GM21717 (cell line): ENCODE data around the gene KIDINS220.
A peak's percentile ranks its signal among the peaks of the same experiment; 100 is the strongest.

Experiments
- ATAC-seq: cut with Tn5 transposase; IDR thresholded peaks from one replicate; pipeline ENCODE4 v1.9.1; 2021; ENCODE audit warnings: mild to moderate bottlenecking, moderate library complexity; ENCODE audit not compliant: unreplicated experiment

The KIDINS220 gene

DNA sequence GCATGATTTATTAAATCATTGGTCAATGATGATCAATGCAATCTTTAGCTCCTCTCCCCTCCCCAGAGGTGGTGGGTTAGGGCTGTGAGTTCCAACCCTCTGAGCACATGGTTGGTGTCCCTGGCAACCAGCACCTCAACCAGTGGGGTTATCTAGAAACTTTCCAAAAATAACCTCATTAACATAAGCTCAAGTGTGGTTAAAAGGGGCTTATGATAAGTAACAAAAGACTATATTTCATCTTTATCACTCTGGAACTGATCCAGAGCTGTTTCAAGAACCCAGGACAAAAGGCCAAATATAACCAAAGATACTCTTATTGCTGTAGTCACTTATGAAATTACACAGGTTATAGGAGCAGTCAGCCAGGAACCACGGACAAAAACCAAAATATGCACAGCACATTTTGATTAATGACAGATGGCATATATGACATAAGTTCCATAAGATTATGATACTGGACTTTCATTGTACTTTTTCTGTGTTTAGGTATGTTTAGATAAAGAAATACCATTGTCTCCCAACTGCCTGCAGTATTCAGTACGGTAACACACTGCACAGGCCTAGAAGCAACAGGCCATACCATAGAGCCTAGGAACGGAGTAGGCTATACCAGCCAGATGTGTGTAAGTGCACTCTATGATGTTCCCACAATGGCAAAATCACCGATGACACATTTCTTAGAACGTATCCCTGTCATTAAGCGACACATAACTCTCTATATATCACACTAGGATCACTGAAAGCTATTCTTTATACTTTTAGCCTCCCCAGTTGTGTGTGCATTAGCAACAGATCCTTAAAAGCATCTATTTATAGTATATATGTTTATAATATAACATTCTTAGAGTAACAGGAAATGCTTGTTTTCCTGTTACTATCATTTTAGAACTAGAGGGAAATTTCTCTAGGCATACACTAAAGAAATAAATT lies 31.9 kb downstream of the KIDINS220 start:
- ATAC-seq = no peak

DNA sequence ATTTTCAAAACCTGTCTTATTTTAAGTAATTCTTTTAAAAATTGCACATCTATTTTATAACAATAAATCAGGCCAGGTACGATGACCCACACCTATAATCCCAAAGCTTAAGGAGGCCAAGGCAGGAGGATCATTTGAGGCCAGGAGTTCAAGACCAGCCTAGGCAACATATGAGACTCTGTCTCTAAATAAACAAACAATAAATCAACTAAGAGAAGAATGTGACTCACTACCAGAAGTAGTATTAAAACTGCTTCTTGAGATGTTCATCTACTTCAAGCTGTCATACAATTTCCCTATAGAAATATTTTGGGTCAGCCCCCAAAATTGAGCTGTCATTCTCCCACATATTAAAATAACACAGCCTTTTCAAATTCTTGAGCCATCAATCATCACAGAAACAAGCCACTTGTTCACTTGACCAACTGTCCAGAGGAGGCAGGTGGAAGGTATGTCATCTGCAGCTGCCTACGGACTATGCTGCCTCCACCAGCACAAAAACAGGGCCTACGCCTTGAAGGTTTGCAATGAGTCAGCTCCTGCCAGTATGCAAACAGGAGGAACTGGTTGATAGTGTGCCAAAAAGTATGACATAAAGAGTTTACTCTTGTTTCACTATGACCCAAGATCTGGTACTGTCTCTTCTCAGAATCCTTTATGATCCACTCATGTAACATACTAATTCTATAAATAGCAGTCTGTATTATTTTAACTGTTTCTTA lies 33.6 kb downstream of the KIDINS220 start:
- peak; percentile 98 for ATAC-seq

DNA sequence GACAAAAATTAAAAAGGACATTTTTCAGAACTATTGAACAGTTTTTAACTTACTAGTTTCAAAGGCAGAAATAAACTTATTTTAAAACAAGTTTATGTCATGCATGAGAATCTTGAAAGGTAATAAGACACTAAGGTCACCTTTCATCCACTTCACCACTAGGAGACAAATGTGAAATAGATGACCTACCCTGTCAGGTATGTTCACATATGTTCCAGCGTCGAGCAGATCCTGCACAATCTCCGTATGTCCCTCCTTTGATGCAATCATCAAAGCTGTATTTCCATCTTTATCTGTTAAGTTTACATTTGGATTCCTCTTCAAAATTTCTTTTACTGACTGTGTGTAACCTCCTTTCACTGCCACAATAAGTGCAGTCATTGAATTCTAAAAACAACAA lies 34.7 kb downstream of the KIDINS220 start:
- ATAC-seq = no peak

DNA sequence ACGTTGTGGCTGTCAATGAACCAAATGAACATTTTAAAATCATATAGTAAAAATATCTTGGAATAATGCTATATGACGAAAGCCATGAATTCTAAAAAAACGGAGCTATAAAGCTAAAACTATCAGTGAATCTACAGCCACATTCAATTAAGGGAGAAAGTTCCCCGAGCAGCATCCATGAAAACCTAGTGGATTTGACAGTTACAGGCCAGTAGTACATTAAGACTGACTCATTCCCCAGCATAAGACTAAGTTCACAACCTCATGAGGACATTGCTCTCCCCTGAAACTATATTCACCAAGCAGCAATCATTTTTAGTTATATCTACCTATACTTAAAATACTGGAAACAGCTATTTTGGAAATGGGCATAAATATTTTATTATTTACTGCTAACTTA lies 36.6 kb downstream of the KIDINS220 start:
- no peak for ATAC-seq

DNA sequence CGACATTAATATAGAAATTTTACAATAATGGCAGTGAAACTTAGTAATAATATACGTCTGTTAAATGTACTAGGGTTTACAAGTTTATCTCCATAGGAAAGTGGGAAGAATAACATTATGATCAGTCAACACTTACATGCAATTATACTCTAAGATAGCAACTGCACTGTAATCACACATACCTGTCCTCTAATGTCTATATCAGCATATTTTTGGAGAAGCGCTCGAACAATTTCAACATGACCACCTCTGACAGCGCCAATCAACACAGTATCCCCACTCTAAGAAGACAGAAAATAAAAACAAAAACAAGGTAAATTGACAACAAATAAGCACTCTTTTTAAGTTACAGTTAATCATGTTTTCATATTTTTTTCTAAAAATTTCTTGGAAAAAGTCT lies 37.2 kb downstream of the KIDINS220 start:
- no peak for ATAC-seq

DNA sequence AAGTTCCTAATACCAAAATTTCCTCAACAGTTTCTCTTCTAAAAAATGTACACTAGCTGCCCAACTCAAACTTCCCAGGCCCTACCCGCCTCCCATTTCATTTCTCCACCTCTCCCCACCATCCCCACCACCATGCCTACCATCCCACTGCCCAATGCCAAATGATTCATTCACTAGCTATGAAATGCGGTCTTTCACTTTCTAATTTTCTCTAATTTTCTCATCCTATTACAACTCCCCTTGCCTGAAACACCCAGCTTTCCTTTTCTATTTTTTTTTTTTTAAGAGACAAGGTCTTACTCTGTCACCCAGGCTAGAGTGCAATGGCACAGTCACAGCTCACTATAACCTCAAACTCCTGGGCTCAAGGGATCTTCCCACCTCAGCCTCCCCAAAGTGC lies 38.4 kb downstream of the KIDINS220 start:
- ATAC-seq = no peak

DNA sequence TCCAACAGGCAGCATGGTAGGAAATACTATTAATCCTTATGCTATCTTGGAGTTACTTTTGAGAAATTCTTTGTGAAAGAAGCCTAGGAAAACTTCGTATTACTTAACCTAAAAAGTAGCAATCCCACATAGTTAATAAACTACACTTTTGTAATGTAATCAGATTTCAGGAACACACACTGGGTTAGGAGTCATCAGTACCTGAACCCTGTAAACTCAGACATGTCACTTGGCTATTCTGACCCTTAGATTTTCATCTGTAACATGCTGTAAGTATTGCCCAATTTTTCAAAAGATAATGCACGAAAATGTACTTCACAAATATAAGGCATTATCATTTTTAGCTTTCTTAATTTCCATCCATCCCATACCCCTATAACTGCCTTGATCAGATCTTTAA lies 39.0 kb downstream of the KIDINS220 start:
- ATAC-seq = no peak

DNA sequence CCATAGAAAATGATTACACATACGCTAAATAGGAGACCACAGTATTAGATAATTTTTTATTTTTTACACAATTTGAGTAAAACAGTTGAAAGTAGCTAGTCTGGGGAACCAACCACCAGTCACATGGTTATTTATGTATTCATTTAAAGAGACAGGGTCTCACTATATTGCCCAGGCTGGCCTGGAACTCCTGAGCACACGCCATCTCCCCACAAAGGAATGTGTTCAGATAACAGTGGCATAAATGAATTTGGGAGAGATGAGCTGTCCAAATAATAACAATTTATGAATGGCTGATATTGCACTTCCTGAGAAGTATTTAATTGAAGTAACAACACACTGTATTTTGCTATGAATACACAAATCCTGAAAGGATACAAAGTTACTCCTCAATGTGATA lies 39.7 kb downstream of the KIDINS220 start:
- ATAC-seq = no peak

DNA sequence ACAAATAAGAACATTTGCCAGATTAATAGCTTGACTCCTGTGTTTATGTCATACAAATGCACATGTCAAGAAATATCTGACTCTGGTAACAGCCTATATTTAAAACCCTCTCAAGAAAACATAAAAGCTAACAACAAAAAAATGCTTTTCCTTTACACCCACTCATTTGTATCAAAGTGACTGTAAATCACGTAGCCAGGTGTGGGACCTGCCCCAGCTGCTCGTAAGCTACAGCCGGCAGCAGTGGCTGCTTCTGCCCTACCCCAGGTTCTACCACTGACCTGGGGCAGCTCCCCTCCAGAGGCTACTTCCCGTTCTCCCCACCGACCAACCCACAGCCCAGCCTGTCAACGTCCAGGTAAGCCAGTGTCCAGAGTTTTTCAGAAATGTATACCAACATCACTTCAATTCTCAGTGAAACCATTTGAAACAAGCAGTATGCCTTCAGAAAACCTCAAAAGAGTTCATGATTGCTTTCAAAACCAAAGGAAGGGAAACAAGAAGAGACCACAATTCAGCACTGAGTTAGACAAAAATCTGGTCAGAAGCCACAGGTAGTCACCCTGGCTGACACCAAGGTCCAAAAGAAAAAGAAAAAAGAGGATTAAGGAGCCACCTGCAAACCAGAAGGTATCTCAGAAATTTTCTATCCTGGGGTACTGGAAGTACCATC lies 40.4 kb downstream of the KIDINS220 start:
- ATAC-seq = peak; percentile 66

DNA sequence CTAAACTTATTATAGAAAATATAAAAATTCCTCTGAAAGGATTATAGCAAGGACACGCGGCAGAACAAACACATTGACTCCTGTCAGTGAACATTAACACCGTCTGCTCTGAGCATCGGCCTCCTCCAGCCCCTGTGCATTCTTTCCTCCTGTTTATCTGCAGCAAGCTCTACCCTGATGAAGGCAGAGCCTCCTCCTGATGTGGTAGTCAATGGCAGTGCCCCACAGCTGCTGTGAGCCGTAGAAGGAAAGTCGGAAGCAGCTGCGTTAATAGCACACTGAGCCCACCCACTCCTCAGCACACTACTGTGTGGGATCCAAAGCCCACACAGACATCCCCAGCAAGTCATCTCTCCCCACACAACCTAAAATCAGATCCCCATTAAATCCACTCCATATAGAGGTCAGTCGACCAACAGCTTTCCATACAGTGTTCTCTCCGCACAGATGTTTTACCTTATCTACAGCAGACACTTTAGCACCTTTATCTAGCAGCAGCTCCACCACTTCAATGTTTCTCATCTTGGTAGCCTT lies 41.0 kb downstream of the KIDINS220 start:
- ATAC-seq = peak; percentile 8

DNA sequence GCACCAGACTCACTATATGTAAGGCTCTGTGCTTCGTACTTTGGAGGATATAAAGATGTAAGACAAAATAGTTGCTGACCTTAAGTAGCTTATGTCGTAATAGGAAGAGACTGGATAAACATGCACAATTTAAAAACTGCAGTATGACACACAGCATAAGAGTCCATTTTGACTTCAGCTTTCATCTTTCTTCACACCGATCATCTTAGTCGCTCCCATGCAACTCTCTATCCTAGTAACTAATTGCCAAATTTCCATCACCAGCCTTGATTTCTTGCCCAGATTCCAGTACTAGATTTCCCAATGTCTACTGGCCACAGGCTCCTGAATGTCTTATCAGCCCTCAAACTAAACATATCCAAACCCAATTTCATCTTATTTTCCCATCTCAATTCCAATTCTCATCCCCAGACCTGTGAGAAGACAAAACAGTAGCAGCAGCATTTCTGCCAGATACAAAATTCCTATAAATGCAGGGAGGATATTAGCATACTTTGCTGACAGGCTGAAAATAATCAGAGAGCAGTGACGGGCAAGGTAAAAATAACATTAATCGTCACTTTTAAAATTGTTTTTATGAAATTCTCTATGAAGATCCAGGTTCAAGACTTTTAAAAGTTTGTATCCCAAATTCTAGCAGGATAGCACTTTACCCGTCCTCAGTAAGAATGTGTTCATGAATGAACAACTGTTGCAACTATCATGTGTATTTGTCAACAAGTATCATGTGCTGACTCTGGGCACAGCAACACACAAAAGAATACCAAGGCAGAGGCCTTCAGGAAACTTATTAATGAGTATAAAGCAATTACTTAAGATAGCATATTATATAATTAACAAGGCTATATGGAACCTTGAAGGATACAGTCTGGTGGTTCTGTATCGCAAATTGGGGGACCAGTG lies 42.2 kb downstream of the KIDINS220 start:
- ATAC-seq = no peak

DNA sequence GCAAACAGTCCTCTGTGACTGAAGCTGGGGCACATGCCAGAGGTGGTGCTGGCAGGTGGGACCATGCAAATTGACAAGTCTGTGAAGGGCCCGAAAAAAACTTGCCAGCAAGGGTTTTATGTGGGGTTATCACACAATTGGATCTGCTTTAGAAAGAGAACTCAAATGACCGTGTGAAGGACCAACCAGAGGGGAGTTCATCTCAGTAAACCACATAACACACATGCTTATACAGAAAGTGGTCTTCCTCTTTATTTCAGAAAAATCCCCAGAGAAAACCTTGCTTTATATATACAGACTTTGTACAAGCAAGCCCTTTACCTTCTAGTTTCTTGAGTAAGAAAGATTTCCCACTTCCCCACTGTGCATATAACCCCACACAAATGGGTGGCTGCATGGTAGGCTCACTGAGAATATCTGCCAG lies 46.7 kb downstream of the KIDINS220 start:
- no peak for ATAC-seq

DNA sequence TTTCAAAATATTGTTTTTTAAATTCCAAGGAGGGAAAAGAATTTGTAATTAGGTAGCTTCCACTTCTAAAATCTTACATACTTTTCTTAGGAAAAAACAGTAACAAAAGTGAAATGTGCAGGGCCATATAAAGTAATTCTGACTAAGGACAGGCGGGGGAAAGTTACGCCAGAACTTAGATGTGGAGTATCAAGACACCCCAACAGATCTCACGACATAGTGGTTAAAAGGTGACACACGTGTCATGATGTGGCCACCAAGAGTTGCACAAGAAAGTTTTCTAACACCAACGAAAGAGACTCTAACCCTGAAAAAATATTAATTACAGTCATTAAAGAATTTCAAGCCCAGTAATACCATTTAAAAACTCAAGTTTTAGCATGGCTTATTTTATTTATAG lies 51.0 kb downstream of the KIDINS220 start:
- ATAC-seq = no peak

DNA sequence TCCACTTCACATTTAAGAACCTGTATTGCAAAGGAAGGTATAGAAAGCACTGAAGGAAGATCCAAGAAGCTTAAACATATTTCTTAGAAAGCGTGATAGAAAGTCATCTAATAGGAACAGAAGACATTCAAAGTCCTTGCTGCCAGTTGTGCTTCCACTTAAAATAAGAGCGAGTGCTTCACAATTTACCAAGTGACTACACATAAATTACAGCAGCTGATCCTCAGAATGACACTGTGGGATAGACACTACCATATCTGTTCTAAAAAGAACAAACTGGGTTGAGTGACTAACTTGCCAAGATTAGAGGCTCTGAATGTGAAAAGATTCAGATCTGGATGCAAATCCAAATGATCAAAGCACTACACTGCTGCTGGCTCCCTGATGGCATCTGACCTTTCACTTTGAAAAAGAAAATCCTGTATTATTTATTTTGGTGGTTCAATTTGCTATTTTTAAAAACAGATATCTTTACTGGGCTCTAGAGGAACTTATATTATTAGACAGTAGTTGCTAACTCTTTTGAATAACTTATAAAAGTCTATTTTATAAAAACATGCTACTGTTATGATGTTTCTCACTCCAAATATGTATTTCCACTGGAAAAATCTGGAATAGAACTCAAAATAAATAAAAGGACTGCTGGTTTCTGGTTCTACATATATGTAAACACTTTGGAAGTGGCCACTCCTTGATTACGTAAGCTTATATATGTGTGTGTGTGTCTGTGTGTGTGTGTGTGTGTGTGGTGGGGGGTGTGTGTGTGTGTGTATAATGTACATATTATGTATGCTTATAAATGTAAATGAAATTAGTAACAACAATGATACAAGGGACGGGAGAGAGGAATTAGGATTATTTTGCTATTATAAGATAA lies 57.4 kb downstream of the KIDINS220 start:
- ATAC-seq = no peak

DNA sequence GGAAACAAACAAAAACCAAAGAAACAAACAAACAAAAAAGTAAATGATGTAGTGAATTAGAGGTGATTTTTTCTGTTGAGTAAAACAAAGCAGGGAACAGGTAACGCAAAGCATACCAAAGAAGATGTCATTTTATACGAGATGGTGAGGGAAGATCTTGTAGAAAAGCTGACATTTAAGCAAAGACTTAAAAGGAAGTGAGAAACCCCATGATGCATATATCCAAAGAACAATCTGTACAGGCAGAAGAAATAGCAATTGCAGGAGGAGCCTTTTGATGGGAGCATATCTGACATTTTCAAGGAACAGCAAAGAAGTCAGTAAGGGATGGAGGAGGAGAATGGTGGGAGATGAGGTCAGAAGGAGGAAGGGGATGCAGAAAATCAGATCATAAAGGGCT lies 63.0 kb downstream of the KIDINS220 start:
- no peak for ATAC-seq

DNA sequence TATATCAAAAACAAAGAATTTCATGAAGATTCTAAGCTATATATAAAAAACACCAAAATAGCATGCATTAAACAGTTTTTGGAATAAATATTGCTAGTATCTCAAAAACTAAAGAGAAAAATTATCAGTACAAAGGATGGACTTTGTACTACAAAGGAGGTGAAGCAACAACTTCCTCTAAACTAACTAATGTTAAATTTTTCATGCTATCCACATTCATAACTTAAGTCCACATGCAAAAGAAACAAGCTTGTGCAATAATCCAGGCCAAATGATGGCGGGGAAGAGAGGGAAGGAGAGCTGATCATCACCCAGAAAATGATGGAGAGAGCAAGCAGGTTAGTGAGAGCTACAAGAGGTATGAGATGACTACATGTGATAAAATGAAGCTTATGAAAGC lies 70.1 kb downstream of the KIDINS220 start:
- no peak for ATAC-seq

DNA sequence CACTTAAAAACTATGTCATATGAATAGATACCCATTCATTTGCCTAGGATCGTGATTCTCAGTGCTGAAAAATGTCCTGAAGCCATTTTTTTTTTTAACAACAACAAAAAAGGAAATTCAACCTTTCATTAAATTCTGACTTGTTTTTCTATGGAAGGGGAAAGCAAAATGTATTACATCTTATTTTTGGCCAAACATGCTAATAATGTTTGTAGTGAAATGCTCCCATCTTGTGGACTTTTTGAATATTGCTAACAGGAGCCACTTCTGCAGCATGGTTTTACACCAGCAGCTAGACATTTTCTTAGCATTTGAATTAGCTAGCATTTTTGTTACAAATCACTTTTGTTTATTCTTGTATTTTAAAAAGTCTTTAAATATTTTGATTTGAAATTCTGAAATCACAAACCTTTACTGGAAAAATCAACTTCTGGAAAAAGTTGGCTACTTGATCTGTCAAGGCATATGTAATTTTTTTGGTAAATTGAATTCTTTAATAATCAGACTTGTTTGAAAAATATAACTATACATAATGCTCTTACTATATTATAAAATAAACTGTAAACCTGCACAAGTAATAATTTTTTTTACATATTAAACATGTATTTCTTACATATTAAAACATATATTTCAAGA lies 75.8 kb downstream of the KIDINS220 start:
- ATAC-seq = no peak

DNA sequence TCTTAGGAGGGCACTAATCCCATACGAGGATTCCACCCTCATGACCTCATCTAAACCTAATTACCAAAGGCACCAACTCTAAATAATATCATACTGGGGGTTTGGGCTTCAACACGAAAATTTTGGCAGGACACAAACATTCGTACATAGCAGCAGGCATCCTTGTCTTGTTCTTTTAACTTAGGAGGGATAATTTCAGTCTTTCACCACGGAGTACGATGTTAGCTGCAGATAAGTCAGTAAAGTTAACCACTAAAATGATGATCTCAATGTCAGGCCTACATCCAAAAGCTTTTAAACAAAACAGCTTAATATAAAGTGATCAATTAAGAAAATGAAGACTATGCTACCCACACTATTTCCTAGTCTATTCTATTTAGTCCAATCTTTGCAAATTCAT lies 80.7 kb downstream of the KIDINS220 start:
- no peak for ATAC-seq

DNA sequence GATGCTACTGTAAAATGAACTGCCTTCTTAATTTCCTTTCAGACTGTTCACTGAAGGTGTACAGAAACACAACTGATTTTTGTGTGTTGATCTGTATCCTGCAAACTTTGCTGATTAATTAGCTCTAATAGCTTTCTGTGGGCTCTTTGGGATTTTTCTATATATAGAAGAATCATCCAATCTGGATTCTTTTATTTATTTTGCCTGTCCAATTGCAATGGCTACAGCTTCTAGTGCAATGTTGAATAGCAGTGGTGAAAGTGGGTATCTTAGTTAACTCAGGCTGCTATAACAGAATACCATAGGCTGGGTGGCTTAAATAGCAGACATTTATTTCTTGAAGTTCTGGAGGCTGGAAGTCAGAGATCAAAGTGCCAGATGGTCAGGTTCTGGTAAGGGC lies 81.2 kb downstream of the KIDINS220 start:
- ATAC-seq = no peak
